MG63 (cell line): ENCODE data around the gene KDM6A. TPM values are rescaled to one million over a fixed set of nuclear protein-coding genes. Genes with fewer than 3 reads are reported as not detected.
"Not testable (repeated sequence)": the region's sequence is repeated elsewhere in the genome, so short reads cannot be mapped to it uniquely, and the experiment has no call there.

ENCODE experiments used
- DNase-seq: peaks from one replicate; pipeline ENCODE4 v3.0.0-alpha.2; 2020
- H3K27me3 ChIP-seq: fragments of 250-450 bp; sonication (Bioruptor Pico); 2 replicates; pipeline ENCODE4 v1.5.1; 2020; ENCODE audit warnings: mild to moderate bottlenecking, moderate library complexity
- H3K36me3 ChIP-seq: fragments of 250-450 bp; sonication (Bioruptor Pico); 2 replicates; pipeline ENCODE4 v1.5.1; 2020; ENCODE audit warnings: mild to moderate bottlenecking, moderate library complexity
- H3K4me3 ChIP-seq: fragments of 250-450 bp; sonication (Bioruptor Pico); 2 replicates; pipeline ENCODE4 v1.5.1; 2020; ENCODE audit warnings: mild to moderate bottlenecking, moderate library complexity
- H3K9me3 ChIP-seq: fragments of 250-450 bp; sonication (Bioruptor Pico); 2 replicates; pipeline ENCODE4 v1.5.1; 2020; ENCODE audit warnings: mild to moderate bottlenecking, moderate library complexity
- total RNA-seq: library from RNA; depleted of rRNA; stranded (reverse); fragments of >200 nt; shearing (Covaris generic); gene quantifications from 2 replicates; pipeline ENCODE4 v1.2.3, GENCODE V29; 2014; ENCODE audit warnings: low replicate concordance

Gene KDM6A
- total RNA-seq, 1 experiment from 2014 or later = 9.3 TPM

DNA sequence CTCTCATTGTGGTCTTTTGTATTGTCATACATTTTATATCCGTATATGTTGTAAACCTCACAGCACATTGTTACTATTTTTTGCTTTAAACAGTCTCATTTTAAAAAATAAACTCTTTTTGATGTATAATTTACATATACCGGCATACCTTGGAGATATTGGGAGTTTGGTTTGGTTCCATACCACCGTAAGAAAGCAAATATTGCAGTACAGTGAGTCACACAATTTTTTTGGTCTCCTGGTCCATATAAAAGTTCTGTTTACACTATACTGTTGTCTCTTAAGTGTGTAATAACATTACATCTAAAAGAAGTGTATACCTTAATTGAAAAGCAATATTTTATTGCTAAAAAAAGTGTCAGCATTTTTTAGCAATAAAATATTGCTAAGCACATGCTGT is 70.0 kb downstream of the KDM6A start:
- Histone ChIP-seq H3K4me3 (no peak overlapping the region), H3K27me3 (no peaks in the 10 kb centered on the region), H3K9me3 (peaks cover 13% of the 10 kb centered on the region), H3K36me3 (no peaks in the 10 kb centered on the region)
- no peak for DNase-seq

- no peak overlapping the region for H3K4me3 ChIP-seq
- H3K9me3 ChIP-seq = peaks cover 13% of the 10 kb centered on the region
- no peaks in the 10 kb centered on the region for H3K27me3 ChIP-seq
- DNase-seq = no peak
- no peaks in the 10 kb centered on the region for H3K36me3 ChIP-seq
Measured at GRCh38 chrX:44944894-44945293, 71.9 kb downstream of the KDM6A start.

GRCh38 chrX:44945736-44946135 is 72.7 kb downstream of the KDM6A start:
- Histone ChIP-seq H3K27me3 (no peaks in the 10 kb centered on the region), H3K4me3 (no peak overlapping the region), H3K9me3 (peaks cover 13% of the 10 kb centered on the region), H3K36me3 (no peaks in the 10 kb centered on the region)
- no peak for DNase-seq

- H3K9me3 ChIP-seq = peaks cover 13% of the 10 kb centered on the region
- no peaks in the 10 kb centered on the region for H3K36me3 ChIP-seq
- no peak for DNase-seq
- no peaks in the 10 kb centered on the region for H3K27me3 ChIP-seq
- H3K4me3 ChIP-seq = no peak overlapping the region
Measured at GRCh38 chrX:44946771-44947170, 73.8 kb downstream of the KDM6A start.

GRCh38 chrX:44947995-44948394 is 75.0 kb downstream of the KDM6A start:
- Histone ChIP-seq H3K4me3 (no peak overlapping the region), H3K9me3 (peaks cover 13% of the 10 kb centered on the region), H3K36me3 (no peaks in the 10 kb centered on the region), H3K27me3 (no peaks in the 10 kb centered on the region)
- DNase-seq = no peak

DNA sequence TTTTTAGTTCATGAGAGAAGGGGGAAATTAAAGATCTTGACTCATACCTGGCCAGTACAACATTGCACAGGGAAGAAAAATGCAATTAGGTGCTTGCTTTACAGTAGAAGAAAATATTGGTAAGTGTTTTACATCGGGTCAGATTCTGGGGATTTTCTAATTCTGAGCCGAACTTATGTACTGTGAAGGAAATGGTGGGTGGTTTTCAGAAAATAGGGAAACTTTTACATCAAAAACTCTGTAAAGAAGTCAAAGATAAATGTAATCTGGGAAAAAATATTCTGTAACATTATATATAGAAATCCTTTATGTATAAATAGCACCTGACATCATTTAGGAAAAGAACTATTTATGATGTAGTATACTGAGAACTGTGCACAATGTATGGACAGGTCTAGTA is 75.4 kb downstream of the KDM6A start:
- no peak overlapping the region for H3K4me3 ChIP-seq
- H3K27me3 ChIP-seq = no peaks in the 10 kb centered on the region
- H3K36me3 ChIP-seq = no peaks in the 10 kb centered on the region
- H3K9me3 ChIP-seq = peaks cover 13% of the 10 kb centered on the region
- DNase-seq = no peak

DNA sequence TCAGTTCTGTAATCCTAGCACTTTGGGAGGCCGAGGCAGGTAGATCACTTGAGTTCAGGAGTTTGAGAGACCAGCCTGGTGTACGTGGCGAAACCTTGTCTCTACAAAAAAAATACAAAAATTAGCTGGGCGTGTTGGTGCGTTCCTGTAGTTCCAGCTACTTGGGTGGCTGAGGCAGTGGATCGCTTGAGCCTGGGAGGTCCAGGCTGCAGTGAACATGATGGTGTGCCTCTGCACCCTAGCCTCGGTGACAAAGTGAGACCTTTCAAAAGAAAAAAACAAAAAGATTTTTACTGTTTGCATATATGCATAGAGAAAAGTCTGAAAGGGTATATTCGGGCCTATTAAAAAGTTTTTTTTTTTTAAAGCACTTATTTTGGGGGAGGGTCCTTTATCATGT is 76.1 kb downstream of the KDM6A start:
- Histone ChIP-seq H3K9me3 (peaks cover 13% of the 10 kb centered on the region), H3K27me3 (no peaks in the 10 kb centered on the region), H3K4me3 (no peak overlapping the region), H3K36me3 (no peaks in the 10 kb centered on the region)
- no peak for DNase-seq

DNA sequence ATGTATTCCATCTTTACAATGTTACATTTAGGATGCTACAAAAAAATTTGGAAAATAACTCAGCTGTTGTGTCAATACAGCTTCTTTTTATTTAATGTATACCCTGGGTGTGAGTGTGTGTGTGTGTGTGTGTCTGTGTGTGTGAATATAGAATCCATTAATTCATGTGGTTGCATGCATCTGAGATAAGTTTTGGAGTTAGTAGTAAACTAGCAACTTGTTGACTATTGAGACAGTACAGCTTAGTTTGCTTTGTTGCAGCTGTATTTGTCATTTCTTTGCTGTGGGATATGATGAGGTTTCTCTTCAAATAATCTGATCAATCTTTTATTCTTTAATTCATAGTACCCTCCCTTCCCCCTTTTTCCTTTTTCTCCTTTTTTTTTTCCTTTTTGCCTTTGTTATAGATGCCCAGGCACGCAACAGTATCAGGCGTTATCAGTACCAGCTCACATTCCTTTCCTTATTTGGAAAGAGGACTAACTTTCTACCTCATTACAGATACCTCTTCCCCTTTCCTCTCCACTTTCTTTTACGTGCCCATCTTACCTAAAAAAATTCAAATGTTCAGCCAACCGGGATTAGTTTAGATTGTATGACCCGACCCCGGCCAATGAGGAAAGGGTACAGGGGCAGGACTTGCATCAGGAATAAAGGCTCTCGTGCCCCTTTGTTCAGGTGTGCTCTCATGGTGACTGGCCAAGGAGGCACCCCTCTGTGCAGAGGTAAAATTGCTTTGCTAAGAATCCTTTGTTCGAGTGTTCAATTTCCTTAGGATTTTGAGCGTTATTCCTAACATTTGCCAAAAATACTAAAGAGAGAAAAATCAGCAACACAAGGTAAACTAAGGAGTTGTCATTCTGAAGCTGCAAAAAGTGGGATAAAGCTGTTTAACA is 77.7 kb downstream of the KDM6A start:
- H3K4me3 ChIP-seq, DNase-seq, H3K27me3 ChIP-seq, H3K36me3 ChIP-seq, H3K9me3 ChIP-seq: not testable (repeated sequence)

DNA sequence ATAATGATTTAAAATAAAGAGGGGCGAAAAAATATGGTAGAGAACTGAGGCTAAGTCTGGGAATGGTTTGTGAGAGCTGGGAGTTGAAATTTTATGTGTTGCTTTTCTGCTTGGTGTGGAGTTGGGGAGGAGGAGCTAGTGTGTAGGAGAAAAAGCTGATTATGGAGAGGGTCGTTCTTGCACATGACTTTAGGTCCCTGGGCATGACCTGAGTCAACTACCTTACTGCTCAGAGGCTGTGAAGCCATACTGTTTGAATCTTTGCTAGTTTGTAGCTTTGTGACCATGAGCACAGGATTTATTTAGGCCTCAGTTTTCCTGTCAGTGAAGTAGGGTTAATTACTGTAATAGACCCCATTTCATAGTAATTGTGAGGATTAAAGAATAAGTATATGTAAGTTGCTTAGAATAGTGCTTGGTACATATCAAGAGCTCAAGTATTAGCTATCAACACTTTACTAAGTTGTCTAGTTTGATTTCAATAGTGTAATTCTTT is 78.6 kb downstream of the KDM6A start:
- Histone ChIP-seq H3K36me3 (no peaks in the 10 kb centered on the region), H3K4me3 (no peak overlapping the region), H3K9me3 (peaks cover 2% of the 10 kb centered on the region; the same call in 1 of the 2 replicates), H3K27me3 (no peaks in the 10 kb centered on the region)
- DNase-seq = no peak

DNA sequence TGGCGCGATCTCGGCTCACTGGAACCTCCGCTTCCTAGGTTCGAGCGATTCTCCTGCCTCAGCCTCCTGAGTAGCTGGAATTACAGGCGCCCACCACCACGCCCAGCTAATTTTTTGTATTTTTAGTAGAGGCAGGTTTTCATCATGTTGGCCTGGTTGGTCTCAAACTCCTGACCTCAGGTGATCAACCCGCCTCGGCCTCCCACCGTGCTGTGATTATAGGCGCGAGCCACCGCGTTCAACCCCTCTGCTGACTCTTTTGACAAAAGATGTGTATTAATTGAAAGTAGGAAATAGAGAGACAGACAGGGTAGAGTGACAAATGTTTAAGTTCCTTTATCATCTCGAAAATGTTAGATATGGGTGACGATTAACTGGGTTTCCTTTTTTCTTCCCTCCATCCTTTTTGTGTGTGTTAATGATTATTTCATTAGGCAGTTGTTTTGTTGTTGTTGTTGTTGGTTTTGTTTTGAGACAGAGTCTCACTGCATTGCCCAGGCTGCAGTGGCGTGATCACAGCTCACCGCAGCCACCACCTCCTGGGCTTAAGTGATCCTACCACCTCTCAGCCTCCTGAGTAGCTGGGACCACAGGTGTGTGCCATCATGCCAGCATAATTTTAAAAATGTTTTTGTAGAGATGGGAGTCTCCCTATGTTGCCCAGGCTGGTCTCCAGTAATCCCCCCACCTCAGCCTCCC is 79.5 kb downstream of the KDM6A start:
- DNase-seq = no peak
- Histone ChIP-seq H3K27me3 (no peaks in the 10 kb centered on the region), H3K36me3 (no peaks in the 10 kb centered on the region), H3K9me3 (no peaks in the 10 kb centered on the region), H3K4me3 (no peak overlapping the region)

GRCh38 chrX:44953734-44954502 is 80.9 kb downstream of the KDM6A start:
- no peaks in the 10 kb centered on the region for H3K9me3 ChIP-seq
- no peak for DNase-seq
- no peaks in the 10 kb centered on the region for H3K36me3 ChIP-seq
- H3K4me3 ChIP-seq = no peak overlapping the region
- H3K27me3 ChIP-seq = no peaks in the 10 kb centered on the region

DNA sequence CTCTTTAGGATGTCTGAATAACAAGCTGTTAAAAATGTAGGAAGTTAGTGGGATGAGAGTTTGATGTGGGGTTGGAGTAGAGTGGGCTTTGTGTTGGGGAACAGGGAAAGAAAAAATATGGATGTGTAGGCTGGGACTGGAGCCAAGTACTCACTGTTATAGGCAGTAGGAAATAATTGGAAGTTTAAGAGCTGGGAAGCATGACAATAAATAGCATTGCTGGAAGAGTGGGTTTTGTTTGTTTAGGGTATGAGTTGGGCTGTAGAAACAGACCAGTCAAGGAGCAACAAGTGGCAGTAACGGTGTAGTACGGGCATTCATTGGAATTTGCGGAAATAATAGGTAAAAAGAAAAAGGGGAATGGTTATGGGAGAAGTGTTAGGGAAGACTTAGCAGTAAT is 81.6 kb downstream of the KDM6A start:
- no peak overlapping the region for H3K4me3 ChIP-seq
- H3K36me3 ChIP-seq = no peaks in the 10 kb centered on the region
- H3K27me3 ChIP-seq = no peaks in the 10 kb centered on the region
- DNase-seq = no peak
- H3K9me3 ChIP-seq = no peaks in the 10 kb centered on the region

- no peaks in the 10 kb centered on the region for H3K9me3 ChIP-seq
- no peak overlapping the region for H3K4me3 ChIP-seq
- H3K36me3 ChIP-seq = peaks cover 2% of the 10 kb centered on the region; the same call in 1 of the 2 replicates
- no peak for DNase-seq
- H3K27me3 ChIP-seq = no peaks in the 10 kb centered on the region
Measured at GRCh38 chrX:44957848-44958247, 84.9 kb downstream of the KDM6A start.

- DNase-seq = no peak
- no peaks in the 10 kb centered on the region for H3K9me3 ChIP-seq
Measured at GRCh38 chrX:44958480-44958879, 85.5 kb downstream of the KDM6A start.

GRCh38 chrX:44961817-44962607 is 89.0 kb downstream of the KDM6A start:
- H3K36me3 ChIP-seq = peaks cover 4% of the 10 kb centered on the region; the same call in 1 of the 2 replicates
- no peak for DNase-seq
- H3K27me3 ChIP-seq = no peaks in the 10 kb centered on the region
- H3K9me3 ChIP-seq = no peaks in the 10 kb centered on the region
- H3K4me3 ChIP-seq = no peak overlapping the region

More at GRCh38 chrX:44958480-44958879, 85.5 kb downstream of the KDM6A start:
- Histone ChIP-seq H3K36me3 (peaks cover 2% of the 10 kb centered on the region; the same call in 1 of the 2 replicates), H3K27me3 (no peaks in the 10 kb centered on the region), H3K4me3 (no peak overlapping the region)

DNA sequence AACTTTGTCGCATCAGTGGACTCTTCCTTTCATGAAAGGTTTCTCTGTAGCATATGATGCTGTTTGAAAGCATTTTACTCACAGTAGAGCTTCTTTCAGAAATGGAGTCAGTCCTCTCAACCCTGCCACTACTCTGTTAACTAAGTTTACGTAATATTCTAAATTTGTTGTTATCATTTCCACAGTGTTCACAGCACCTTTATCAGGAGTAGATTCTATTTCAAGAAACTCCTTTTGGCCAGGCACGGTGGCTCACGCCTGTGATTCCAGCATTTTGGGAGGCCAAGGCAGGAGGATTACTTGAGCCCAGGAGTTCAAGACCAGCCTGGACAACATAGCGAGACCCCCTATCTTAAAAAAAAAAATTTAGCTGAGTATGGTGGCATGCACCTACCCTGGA is 90.0 kb downstream of the KDM6A start:
- no peaks in the 10 kb centered on the region for H3K27me3 ChIP-seq
- H3K36me3 ChIP-seq = peaks cover 4% of the 10 kb centered on the region; the same call in 1 of the 2 replicates
- no peak for DNase-seq
- H3K4me3 ChIP-seq = no peak overlapping the region
- H3K9me3 ChIP-seq = no peaks in the 10 kb centered on the region
